ENCODE results near the gene ATP9B. TPM values are rescaled to one million over a fixed set of nuclear protein-coding genes. Genes with fewer than 3 reads are reported as not detected.
"Not testable (repeated sequence)": the region's sequence is repeated elsewhere in the genome, so short reads cannot be mapped to it uniquely, and the experiment has no call there.

The ATP9B gene
- polyA plus RNA-seq, 1 donor, result 20.2 TPM

DNA sequence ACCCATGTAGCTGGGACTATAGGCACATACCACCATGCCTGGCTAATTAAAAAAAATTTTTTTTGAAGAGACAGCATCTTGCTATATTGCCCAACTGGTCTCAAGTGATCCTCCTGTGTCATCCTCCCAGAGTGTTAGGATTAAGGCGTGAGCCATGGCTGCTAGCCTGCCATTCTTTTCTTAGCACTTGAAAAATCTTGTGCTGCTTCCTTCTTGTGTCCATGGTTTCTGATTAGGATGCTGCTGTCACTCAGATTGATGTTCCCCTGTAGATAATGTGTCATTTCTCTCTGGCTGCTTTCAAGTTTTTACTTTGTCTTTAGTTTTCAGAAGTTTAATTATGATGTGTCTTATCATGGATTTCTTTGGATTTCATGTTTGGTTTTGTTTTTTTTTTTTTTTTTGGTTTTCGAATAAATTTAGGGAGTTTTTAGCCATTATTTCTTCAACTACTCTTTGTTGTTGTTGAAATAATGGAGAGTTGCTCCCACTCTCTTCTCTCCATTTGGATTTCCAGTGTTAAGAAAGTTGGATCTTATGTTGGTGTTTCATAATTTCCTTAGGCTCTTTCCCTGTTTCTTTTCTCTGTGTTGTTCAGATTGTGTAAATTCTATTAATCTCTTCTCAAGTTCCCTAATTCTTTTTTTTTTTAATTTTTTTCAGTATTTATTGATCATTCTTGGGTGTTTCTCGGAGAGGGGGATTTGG is 2.5 kb downstream of the ATP9B start:
- no peak for DNase-seq (ENCODE audit: low read depth)

DNA sequence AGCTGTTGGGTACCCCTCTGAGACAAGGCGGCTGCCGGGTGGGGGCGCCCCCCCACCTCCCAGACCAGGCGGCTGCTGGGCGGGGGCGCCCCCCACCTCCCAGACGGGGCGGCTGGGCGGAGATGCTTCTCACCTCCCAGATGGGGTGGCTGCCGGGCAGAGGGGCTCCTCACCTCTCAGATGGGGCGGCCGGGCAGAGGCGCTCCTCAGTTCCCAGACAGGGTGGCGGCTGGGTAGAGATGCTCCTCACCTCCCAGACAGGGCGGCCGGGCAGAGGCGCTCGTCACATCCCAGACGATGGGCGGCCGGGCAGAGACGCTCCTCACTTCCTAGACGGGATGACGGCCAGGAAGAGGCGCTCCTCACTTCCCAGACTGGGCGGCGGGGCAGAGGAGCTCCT is 3.5 kb downstream of the ATP9B start:
- DNase-seq (ENCODE audit: low read depth), result not testable (repeated sequence)

DNA sequence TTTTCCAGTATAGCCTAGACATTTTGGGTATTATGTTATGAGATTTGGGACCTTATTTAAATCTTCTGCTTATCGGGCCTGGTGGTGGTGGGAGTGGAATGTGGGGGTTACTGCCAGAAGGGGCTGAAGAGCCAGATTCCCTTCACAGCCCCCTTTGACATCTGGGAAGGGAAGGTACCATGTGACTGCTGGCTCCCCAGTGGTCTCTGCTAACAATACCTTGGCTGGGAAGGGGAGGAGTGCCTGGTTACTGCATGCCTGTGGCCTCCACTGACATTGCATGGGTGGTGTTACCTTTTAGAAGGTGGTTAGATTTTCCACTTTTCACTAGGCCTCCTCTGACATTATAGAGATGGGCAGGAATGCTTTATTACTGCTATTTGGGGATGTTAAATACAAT is 8.0 kb downstream of the ATP9B start:
- DNase-seq (ENCODE audit: low read depth), result no peak

GRCh38 chr18:79078791-79079190 is 9.6 kb downstream of the ATP9B start:
- DNase-seq (ENCODE audit: low read depth), result not testable (repeated sequence)

DNA sequence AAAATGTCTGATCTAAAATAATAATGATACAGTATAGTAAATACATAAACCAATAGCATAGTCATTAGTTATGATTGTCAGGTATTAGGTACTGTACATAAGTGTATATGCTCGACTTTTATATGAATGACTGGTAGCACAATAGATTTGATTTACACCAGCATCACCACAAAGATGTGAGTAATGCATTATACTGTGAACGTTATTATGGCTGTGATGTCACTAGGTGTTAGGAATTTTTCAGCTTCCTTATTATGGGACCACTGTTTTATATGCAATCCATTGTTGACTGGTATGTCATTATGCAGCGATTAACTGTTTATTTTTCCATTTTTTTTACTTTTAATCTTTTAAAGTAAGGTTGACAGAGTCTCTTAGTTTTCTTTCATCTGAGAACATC is 23.7 kb downstream of the ATP9B start:
- no peak for DNase-seq (ENCODE audit: low read depth)

DNA sequence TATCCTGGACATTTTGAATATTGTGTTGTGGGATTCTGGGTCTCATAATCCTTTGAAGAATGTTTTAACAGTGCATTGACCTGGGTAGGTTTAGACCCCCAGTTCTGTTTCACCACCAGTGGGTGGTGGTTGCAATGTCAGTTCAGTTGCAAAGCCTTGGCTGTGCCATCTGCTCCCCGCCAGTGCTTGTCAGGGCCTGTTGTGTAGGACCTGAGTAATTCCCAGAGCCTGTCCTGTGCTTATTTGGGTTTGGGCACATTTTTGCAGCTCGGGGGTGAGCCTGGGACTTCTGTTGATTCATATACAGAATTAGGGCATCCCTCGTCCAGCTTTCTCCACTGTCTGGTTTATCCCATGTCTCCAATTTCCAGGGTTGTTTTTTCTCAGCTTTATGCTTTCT is 24.8 kb downstream of the ATP9B start:
- DNase-seq (ENCODE audit: low read depth), result no peak

- no peak for DNase-seq (ENCODE audit: low read depth)
These were observed 26.0 kb downstream of the ATP9B start for GRCh38 chr18:79095216-79095615.

DNA sequence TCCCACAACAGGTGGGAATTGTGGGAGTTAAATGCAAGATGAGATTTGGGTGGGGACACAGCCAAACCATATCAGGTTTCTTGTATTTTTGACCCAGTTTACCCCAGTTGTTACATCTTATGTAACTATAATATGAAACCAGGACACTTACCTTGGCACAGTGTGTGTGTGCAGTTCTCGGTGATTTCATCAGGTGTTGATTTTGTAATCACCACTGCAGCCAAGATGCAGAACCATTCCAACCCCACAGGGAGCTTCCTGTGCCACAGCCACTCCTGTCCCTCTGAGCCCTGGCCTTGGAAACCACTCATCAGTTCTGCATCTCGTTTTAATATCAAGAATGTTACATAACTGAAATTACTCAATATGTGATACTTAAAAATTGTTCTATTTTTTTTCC is 31.8 kb downstream of the ATP9B start:
- no peak for DNase-seq (ENCODE audit: low read depth)

GRCh38 chr18:79102886-79103285 is 33.7 kb downstream of the ATP9B start:
- DNase-seq (ENCODE audit: low read depth), result no peak

- DNase-seq (ENCODE audit: low read depth), result no peak
These were observed 34.9 kb downstream of the ATP9B start for GRCh38 chr18:79104137-79104536.

DNA sequence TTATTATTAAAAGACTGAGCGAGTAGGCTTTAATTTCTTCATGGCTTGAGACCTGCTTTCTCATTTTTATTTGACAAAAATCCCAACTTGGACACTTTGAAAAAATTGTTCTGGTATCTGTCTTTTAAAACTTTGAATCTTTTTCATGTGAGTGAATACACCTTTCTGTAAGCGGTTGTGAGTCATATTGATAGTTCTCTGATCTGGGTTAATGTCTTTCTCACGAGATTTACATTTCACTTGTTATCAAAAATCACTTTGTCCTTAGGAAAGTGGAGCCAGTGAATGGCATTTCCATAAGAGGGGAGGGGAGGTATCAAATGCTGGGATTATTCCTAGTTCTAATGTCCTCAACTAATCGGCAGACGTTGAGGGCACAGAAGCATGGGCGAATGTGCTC is 36.3 kb downstream of the ATP9B start:
- DNase-seq (ENCODE audit: low read depth), result no peak

DNA sequence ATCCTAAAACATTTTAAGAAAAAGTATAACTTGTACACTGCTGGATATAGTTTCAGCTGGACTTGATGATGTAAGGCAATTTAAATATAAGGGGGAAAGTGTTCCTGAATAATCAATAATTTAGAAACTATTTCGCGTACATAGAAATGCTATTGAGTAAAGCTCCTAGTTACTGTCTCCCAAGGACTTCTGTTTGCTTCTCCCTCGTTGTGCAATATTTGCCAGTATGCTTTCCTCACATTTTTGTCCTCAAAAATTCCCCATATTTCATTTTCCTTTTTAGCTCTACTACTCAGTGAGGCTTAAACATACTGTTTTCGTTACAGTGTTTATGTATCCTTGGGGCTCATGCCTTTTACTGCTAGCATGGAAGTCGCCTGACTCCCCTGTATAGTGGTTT is 36.9 kb downstream of the ATP9B start:
- no peak for DNase-seq (ENCODE audit: low read depth)

GRCh38 chr18:79107886-79108285 is 38.7 kb downstream of the ATP9B start:
- DNase-seq (ENCODE audit: low read depth), result no peak

- DNase-seq (ENCODE audit: low read depth), result no peak
These were observed 39.5 kb downstream of the ATP9B start for GRCh38 chr18:79108549-79109215.

GRCh38 chr18:79111483-79111882 is 42.3 kb downstream of the ATP9B start:
- DNase-seq (ENCODE audit: low read depth), result no peak

- no peak for DNase-seq (ENCODE audit: low read depth)
These were observed 48.2 kb downstream of the ATP9B start for GRCh38 chr18:79117385-79117784.

DNA sequence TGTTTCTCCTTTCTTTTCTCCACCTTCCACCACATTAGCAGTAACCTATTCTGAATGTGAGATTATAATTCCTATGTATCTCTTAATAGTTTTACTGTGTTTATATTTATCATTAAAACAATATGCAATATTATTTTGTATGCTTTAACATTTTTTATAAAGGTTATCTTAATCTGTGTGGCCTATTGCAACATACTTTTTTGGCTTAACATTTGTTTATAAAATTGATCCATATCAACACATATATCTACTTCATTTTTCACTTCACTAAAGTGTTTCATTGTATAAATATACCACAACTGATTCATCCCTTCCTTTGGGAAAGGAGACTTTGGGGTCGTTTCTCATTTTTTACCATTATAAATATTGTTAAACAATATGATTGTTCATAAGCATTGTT is 48.6 kb downstream of the ATP9B start:
- DNase-seq (ENCODE audit: low read depth), result no peak

DNA sequence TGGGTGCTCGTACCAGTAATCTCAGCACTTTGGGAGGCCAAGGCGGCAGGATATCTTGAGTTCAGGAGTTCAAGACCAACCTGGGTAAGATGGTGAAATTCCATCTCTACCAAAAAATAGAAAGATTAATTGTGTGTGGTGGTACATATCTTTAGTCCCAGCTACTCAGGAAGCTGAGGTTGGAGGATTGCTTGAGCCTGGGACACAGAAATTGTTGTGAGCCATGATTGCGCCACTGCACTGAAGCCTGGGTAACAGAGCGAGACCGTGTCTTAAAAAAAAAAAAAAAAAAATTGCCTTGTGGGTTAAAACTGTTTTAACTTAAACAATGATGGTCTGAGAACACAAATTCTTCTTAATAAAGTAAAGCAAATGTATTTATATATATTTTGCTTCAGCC is 49.6 kb downstream of the ATP9B start:
- no peak for DNase-seq (ENCODE audit: low read depth)

- no peak for DNase-seq (ENCODE audit: low read depth)
These were observed 52.7 kb downstream of the ATP9B start for GRCh38 chr18:79121746-79122474.

- no peak for DNase-seq (ENCODE audit: low read depth)
These were observed 54.8 kb downstream of the ATP9B start for GRCh38 chr18:79123948-79124347.

DNA sequence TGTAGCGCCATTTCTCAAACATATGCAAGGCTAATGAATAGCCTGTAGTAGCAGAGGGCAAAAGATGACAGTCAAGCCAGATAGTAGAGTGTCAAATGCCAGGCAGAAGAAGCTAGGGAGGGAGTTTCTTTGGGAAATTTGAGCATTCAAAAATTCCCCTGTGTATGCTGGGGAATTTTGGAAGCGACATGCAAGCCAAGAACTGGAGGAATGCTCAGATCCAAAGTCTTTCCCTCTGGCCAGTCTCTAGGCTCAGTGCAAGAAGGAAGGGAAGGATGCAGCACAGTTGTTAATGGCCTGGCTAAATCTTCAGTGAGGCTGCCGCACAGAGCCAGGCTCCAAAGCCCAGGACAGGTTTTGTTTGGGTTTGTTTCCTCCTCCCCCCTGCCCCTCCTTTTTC is 59.9 kb downstream of the ATP9B start:
- no peak for DNase-seq (ENCODE audit: low read depth)

DNA sequence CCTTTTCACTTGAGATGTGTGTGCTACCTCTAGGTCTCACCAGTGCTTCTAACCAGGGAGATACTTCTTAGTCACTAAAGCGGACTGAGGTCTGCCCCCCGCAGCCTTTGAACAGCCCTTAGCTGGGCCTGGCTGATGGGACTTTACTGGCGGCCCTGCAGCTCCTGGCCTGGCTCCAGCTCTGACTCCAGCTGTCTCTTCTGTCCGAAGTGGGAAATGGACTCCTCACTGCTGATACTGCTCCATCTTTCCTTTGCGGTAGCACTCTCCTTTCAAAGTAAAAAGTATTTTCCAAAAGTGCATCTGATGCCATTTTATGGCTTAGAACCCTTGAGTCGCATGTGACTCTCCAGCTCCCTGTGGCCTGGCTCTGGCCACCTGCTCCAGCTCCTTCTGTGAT is 64.5 kb downstream of the ATP9B start:
- no peak for DNase-seq (ENCODE audit: low read depth)

GRCh38 chr18:79135924-79136323 is 66.7 kb downstream of the ATP9B start:
- no peak for DNase-seq (ENCODE audit: low read depth)

Measured in forelimb muscle (tissue), 1 donor.